BJ (cell line): Measurements from ENCODE around the gene ANKRD13B. TPM values are rescaled to one million over a fixed set of nuclear protein-coding genes. Genes with fewer than 3 reads are reported as not detected.

Experiments
- CTCF ChIA-PET: fragments of 350-600 bp; formaldehyde crosslinking; extraction: SDS; loops from one replicate; lab custom pipeline; 2021; ENCODE audit warnings: antibody characterized with exemption, inconsistent platforms; lab: Yijun Ruan, JAX
- POLR2A ChIA-PET: fragments of 300-600 bp; sonication (Branson Sonifier 250); formaldehyde crosslinking; extraction: SDS; loops from one replicate; lab custom pipeline; 2021; ENCODE audit warnings: antibody characterized with exemption; lab: Charles Lee
- DNase-seq: peaks from one replicate; pipeline ENCODE4 v3.0.0-alpha.2; 2011; ENCODE audit warnings: low read depth
- H3K27me3 ChIP-seq: 2 replicates; pipeline ENCODE4 v1.6.0; 2011; ENCODE audit warnings: low read length; ENCODE audit not compliant: control insufficient read depth, insufficient read depth
- H3K36me3 ChIP-seq: 2 replicates; pipeline ENCODE4 v1.5.1; 2011; ENCODE audit warnings: low read length; ENCODE audit not compliant: control insufficient read depth, insufficient read depth
- H3K4me3 ChIP-seq: 2 replicates; pipeline ENCODE4 v1.5.1; 2011; ENCODE audit warnings: low read depth, mild to moderate bottlenecking, control low read depth, low read length
- CTCF ChIP-seq: IDR thresholded peaks from 2 replicates; pipeline ENCODE4 v1.5.1; 2011; ENCODE audit warnings: low read depth, mild to moderate bottlenecking, control low read depth, inconsistent platforms, low read length, moderate library complexity; ENCODE audit not compliant: insufficient read depth
- polyA plus RNA-seq: library from polyadenylated mRNA; depleted of rRNA; stranded (reverse); fragments of >200 nt; gene quantifications from 2 replicates; pipeline ENCODE4 v1.2.3, GENCODE V29; 2011

ANKRD13B gene
- polyA plus RNA-seq, 1 experiment: 3.1 TPM

DNA sequence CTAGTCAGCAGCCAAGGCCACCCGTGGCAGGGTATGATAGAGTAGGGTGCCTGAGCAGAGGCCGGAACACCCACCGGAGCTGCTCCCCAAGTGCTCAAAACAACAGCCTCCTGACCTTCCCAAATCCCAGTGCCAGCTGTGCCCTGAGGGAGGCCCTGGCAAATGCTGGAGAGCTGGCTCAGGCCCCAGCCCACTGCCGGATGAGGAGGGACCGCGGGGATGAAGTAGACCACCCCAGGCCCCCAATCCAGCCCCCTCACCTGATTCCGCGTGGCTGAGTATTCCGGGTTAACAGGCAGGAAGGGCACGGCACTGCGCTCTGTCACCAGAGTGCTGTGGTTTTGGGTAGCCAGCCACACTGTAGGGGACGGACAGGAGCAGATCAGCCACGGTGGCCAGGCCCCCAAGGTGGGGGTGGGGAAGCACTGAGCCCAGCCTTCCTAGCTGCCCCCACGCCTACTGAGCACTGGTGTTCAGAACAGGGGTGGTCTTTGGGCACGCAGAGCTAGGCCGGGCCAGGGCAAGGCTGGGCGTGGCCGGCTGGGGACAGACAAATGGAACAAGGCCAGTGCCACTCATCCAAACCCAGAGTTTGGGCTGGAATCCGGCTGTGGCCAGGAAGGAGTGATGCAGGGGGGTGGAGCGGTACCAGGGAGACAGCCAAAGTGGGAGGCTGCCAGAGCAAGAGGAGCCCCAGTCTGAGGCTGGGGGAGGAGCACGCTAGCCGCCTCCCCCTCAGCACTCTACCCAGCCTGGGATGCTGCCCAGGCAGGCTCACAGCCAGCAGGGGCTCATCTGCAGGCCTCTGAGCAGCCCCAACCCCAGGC, 15.3 kb upstream of the ANKRD13B start:
- TF ChIP-seq CTCF: no peak
- Histone ChIP-seq H3K4me3 (no peak overlapping the region), H3K27me3 (no peaks in the 10 kb centered on the region), H3K36me3 (peaks cover 36% of the 10 kb centered on the region)
- CTCF ChIA-PET: interaction anchor here (0.5 to 6.7 kb wide), 4 partner anchors 9 to 377 kb away, joined by 3 to 59 read pairs (median 4); no protein-coding TSS in a partner anchor
- no peak for DNase-seq
- POLR2A ChIA-PET: no interaction called here

GRCh38 chr17:29578626-29579485, 14.1 kb upstream of the ANKRD13B start:
- Histone ChIP-seq H3K4me3 (no peak overlapping the region), H3K27me3 (no peaks in the 10 kb centered on the region), H3K36me3 (peaks cover 40% of the 10 kb centered on the region)
- no peak for TF ChIP-seq CTCF
- ChIA-PET CTCF (interaction anchor here (1.0 to 5.6 kb wide), 7 partner anchors 8 to 345 kb away, joined by 3 to 61 read pairs (median 4); partner anchors contain the start of gene ANKRD13B), POLR2A (no interaction called here)
- no peak for DNase-seq

DNA sequence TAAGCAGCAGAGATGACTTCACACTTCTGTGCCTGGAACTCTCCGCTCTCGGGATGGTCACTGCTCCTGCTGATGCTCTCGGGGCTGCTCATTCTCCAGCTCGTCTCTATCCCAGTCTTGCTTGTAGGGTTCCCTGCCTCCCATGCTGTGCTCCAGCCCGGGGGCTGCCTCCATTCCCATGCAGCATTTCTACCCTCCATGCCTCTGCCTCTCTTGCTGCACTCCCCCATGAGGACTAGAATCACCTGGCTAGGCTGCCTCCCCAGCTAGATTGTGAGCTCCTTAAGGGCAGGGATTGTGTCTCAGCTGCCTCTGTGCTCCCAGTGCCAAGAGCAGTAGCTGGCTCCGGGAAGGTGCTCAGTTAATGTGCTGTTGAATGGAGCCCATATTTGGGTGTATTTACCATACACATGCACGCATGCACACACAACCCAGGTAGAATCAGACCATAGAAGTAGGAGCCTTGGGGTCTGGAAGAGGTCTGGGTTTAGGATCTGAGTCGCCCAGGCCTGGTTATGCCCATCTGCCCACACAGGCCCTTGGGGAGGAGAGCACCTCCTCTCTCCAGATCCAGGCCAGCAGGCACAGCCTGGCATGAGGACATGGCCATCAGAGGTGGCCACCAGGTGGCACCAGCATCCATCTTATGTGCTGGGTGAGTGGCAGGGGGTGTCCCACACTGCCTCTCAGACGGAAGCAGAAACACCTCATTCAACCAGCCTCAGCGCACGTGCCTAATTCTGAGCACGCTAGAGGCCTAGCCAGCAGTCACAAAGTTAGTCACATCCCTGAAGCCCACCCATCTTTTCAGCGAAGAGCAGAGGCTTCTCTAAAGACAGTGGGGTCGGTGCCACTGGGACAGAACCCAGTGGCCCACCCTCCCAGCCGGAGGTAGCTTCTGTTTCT, 12.8 kb upstream of the ANKRD13B start:
- POLR2A ChIA-PET: interaction anchor here (0.6 kb wide), 1 partner anchor 159 kb away, joined by 3 read pairs; no protein-coding TSS in a partner anchor
- peaks cover 34% of the 10 kb centered on the region for H3K36me3 ChIP-seq

More for the DNA sequence above, 12.8 kb upstream of the ANKRD13B start:
- CTCF ChIA-PET: interaction anchor here (0.7 to 5.6 kb wide), 19 partner anchors 8 to 351 kb away, joined by 3 to 61 read pairs (median 4); partner anchors contain the start of gene ANKRD13B
- H3K4me3 ChIP-seq: no peak overlapping the region
- H3K27me3 ChIP-seq: no peaks in the 10 kb centered on the region
- TF ChIP-seq CTCF: peak; percentile 89
- DNase-seq: no peak
